GM23338 (cell line): ENCODE measurements around the gene FOXP1. TPM values are rescaled to one million over a fixed set of nuclear protein-coding genes. Genes with fewer than 3 reads are reported as not detected.

Source experiments
- ATAC-seq: fragments of 200-7000 bp; cut with Tn5 transposase; 3 replicates; pipeline ENCODE4 v1.9.1; 2020
- DNase-seq: peaks from one replicate; pipeline ENCODE4 v3.0.0-alpha.2; 2015; ENCODE audit warnings: low spot score
- H2AFZ ChIP-seq: fragments of 200-600 bp; sonication (generic); 2 replicates; pipeline ENCODE4 v1.8.0; 2016; ENCODE audit warnings: antibody characterized with exemption, mild to moderate bottlenecking, moderate library complexity
- H3F3A ChIP-seq: fragments of 200-600 bp; sonication (generic); replicated peaks from 2 replicates; pipeline ENCODE4 v1.8.0; 2017; ENCODE audit warnings: antibody characterized with exemption, mixed run types, low read depth
- H3K27ac ChIP-seq: fragments of 200-600 bp; sonication (generic); 2 replicates; pipeline ENCODE4 v1.6.1; 2016; ENCODE audit warnings: low read depth
- H3K27me3 ChIP-seq: fragments of 200-600 bp; sonication (generic); 2 replicates; pipeline ENCODE4 v1.8.0; 2016; ENCODE audit warnings: mild to moderate bottlenecking, mixed run types, moderate library complexity; ENCODE audit not compliant: insufficient read depth
- H3K36me3 ChIP-seq: fragments of 200-600 bp; sonication (generic); 2 replicates; pipeline ENCODE4 v1.8.0; 2016; ENCODE audit warnings: mild to moderate bottlenecking; ENCODE audit not compliant: insufficient read depth
- H3K4me1 ChIP-seq: fragments of 200-600 bp; sonication (generic); 2 replicates; pipeline ENCODE4 v1.8.0; 2016; ENCODE audit warnings: mild to moderate bottlenecking, moderate library complexity; ENCODE audit not compliant: insufficient read depth
- H3K4me2 ChIP-seq: fragments of 200-600 bp; sonication (generic); 2 replicates; pipeline ENCODE4 v1.7.1; 2017; ENCODE audit warnings: mixed run types
- H3K4me3 ChIP-seq: fragments of 200-600 bp; sonication (generic); 2 replicates; pipeline ENCODE4 v1.6.1; 2016; ENCODE audit warnings: mixed run types
- H3K79me2 ChIP-seq: fragments of 200-600 bp; sonication (generic); replicated peaks from 2 replicates; pipeline ENCODE4 v1.8.0; 2017; ENCODE audit warnings: mild to moderate bottlenecking; ENCODE audit not compliant: insufficient read depth
- H3K9me2 ChIP-seq: fragments of 200-600 bp; sonication (generic); 2 replicates; pipeline ENCODE4 v1.8.0; 2017; ENCODE audit not compliant: insufficient read depth
- H4K20me1 ChIP-seq: fragments of 200-600 bp; sonication (generic); replicated peaks from 2 replicates; pipeline ENCODE4 v1.8.0; 2017; ENCODE audit warnings: mild to moderate bottlenecking; ENCODE audit not compliant: insufficient read depth
- H3K27ac Mint-ChIP-seq: 2 replicates; pipeline ENCODE4 v1.8.0; 2020; ENCODE audit warnings: inconsistent platforms, mild to moderate bottlenecking, moderate library complexity, mixed read lengths
- H3K27me3 Mint-ChIP-seq: 3 replicates; pipeline ENCODE4 v1.8.0; 2022; ENCODE audit warnings: low read depth, mild to moderate bottlenecking, moderate library complexity, mixed read lengths, inconsistent platforms; ENCODE audit not compliant: insufficient read depth, poor library complexity
- H3K36me3 Mint-ChIP-seq: 3 replicates; pipeline ENCODE4 v1.8.0; 2021; ENCODE audit warnings: low read depth, mild to moderate bottlenecking, inconsistent platforms, moderate library complexity, mixed read lengths
- H3K4me1 Mint-ChIP-seq: 3 replicates; pipeline ENCODE4 v1.8.0; 2020; ENCODE audit warnings: mild to moderate bottlenecking, inconsistent platforms, mixed read lengths
- H3K4me3 Mint-ChIP-seq: 3 replicates; pipeline ENCODE4 v1.8.0; 2021; ENCODE audit warnings: moderate library complexity, mild to moderate bottlenecking, inconsistent platforms, mixed read lengths
- H3K9me3 Mint-ChIP-seq: 3 replicates; pipeline ENCODE4 v1.8.0; 2020; ENCODE audit warnings: moderate library complexity, mild to moderate bottlenecking, inconsistent platforms, mixed read lengths
- CREB1 ChIP-seq: fragments of 250-450 bp; sonication (Bioruptor Pico); IDR thresholded peaks from 2 replicates; pipeline ENCODE4 v1.5.0; 2020; ENCODE audit warnings: low read depth, mild to moderate bottlenecking, moderate library complexity
- ETS1 ChIP-seq: IDR thresholded peaks from 2 replicates; pipeline ENCODE4 v1.6.1; 2016; ENCODE audit warnings: antibody characterized with exemption
- EZH2 ChIP-seq: fragments of 200-600 bp; sonication (generic); IDR thresholded peaks from one replicate; pipeline ENCODE4 v1.8.0; 2017; ENCODE audit warnings: antibody characterized with exemption, mild to moderate bottlenecking, low read depth; ENCODE audit not compliant: unreplicated experiment
- EZH2phosphoT487 ChIP-seq: fragments of 200-600 bp; sonication (generic); IDR thresholded peaks from one replicate; pipeline ENCODE4 v1.8.1; 2018; ENCODE audit warnings: antibody characterized with exemption; ENCODE audit not compliant: unreplicated experiment
- JUNB ChIP-seq: IDR thresholded peaks from one replicate; pipeline ENCODE4 v1.6.1; 2016; ENCODE audit warnings: antibody characterized with exemption; ENCODE audit not compliant: unreplicated experiment
- POLR2AphosphoS5 ChIP-seq: IDR thresholded peaks from 2 replicates; pipeline ENCODE4 v1.6.1; 2016; ENCODE audit warnings: antibody characterized with exemption, low read depth
- ZNF114 ChIP-seq: fragments of 250-450 bp; sonication (Bioruptor Pico); IDR thresholded peaks from 2 replicates; pipeline ENCODE4 v1.5.0; 2020; ENCODE audit warnings: mild to moderate bottlenecking, moderate library complexity
- ZNF331 ChIP-seq: fragments of 250-450 bp; sonication (Bioruptor Pico); IDR thresholded peaks from 2 replicates; pipeline ENCODE4 v1.5.0; 2020; ENCODE audit warnings: low read depth, mild to moderate bottlenecking, moderate library complexity
- polyA plus RNA-seq: library from polyadenylated mRNA; unstranded; fragments of >200 nt; fragmentation: Nextera tagmentation; extraction: Ambion mirVana; gene quantifications from 2 replicates; pipeline ENCODE4 v1.2.1, GENCODE V29; 2016
- total RNA-seq: library from RNA; depleted of rRNA; stranded (reverse); fragments of >200 nt; shearing (Covaris generic); gene quantifications from 2 replicates; pipeline ENCODE4 v1.2.3, GENCODE V29; 2014
- TF ChIP-seq, protein P1 (sequence below), 2 experiments: fragments of 200-600 bp in 1 of 2; sonication (generic) in 1 of 2; conservative IDR thresholded peaks; 2 replicates each; pipeline versions ENCODE4 v1.5.1 to v1.6.1; 2016 to 2017; ENCODE audit warnings: antibody characterized with exemption in 2 of 2, low read depth in 2 of 2, mild to moderate bottlenecking in 2 of 2, moderate library complexity in 1 of 2

FOXP1 gene
- total and polyA plus RNA-seq, 2 experiments from 2014 or later = 32.9 to 35.5 TPM

DNA sequence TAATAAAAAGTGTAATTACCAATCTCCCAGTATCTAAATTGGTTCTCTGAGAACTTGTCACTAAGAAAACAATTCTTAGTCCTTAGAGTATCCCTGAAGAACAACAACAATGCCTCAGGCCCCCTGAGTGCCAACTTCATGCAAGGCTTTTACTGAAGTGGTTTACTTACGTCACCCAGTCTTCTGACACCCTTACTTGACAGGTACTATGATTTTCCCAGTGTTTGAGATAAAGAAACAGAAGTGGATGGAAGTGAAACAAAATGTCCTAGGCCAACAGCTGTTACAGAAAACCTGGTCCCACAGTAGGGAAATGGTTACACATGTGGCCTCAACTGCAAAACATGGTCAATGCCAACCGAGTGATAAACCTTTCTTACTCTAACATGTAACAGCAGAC lies 331.1 kb downstream of the FOXP1 start:
- Histone ChIP-seq H3K4me2 (no peak overlapping the region), H4K20me1 (no peaks in the 10 kb centered on the region), H3K4me1 (0 out of 2 replicates have a peak, but pooled peaks cover 3% of the 10 kb centered on the region), H3F3A (no peaks in the 10 kb centered on the region), H3K9me2 (0 out of 2 replicates have a peak, but pooled peaks cover 6% of the 10 kb centered on the region), H3K36me3 (no peaks in the 10 kb centered on the region), H3K79me2 (no peaks in the 10 kb centered on the region), H3K27me3 (no peaks in the 10 kb centered on the region), H3K27ac (no peak overlapping the region), H3K4me3 (no peak overlapping the region), H2AFZ (no peak overlapping the region)
- DNase-seq (no peak), ATAC-seq (no peak)
- Mint-ChIP-seq H3K4me1 (peaks cover 7% of the 10 kb centered on the region), H3K36me3 (no peaks in the 10 kb centered on the region), H3K9me3 (no peaks in the 10 kb centered on the region), H3K4me3 (no peak overlapping the region), H3K27ac (no peak overlapping the region), H3K27me3 (no peaks in the 10 kb centered on the region)
- TF ChIP-seq ZNF114 = no peak
- no peak for TF ChIP-seq CREB1 (CRISPR knock-in tag)

- DNase-seq (no peak), ATAC-seq (no peak)
- Histone ChIP-seq H3K4me1 (peaks cover 11% of the 10 kb centered on the region; the same call in 1 of the 2 replicates), H3K4me2 (no peak overlapping the region), H3K79me2 (no peaks in the 10 kb centered on the region; the same call in 1 of the 2 replicates), H4K20me1 (no peaks in the 10 kb centered on the region), H3K27ac (no peak overlapping the region), H3K36me3 (no peaks in the 10 kb centered on the region), H3K4me3 (no peak overlapping the region), H3K9me2 (0 out of 2 replicates have a peak, but pooled peaks cover 6% of the 10 kb centered on the region), H2AFZ (no peak overlapping the region), H3F3A (no peaks in the 10 kb centered on the region), H3K27me3 (no peaks in the 10 kb centered on the region)
- Mint-ChIP-seq H3K27me3 (no peaks in the 10 kb centered on the region), H3K4me3 (no peak overlapping the region), H3K36me3 (no peaks in the 10 kb centered on the region), H3K9me3 (no peaks in the 10 kb centered on the region), H3K27ac (no peak overlapping the region), H3K4me1 (peaks cover 19% of the 10 kb centered on the region)
- no peak for TF ChIP-seq POLR2AphosphoS5
- TF ChIP-seq ZNF114 = no peak
- TF ChIP-seq ZNF331 (CRISPR knock-in tag) = no peak
- TF ChIP-seq JUNB = no peak
- no peak for TF ChIP-seq CREB1 (CRISPR knock-in tag)
- no peak for TF ChIP-seq EZH2phosphoT487
- no peak for TF ChIP-seq ETS1
- TF ChIP-seq EZH2 = no peak
- TF ChIP-seq, protein P1, sequence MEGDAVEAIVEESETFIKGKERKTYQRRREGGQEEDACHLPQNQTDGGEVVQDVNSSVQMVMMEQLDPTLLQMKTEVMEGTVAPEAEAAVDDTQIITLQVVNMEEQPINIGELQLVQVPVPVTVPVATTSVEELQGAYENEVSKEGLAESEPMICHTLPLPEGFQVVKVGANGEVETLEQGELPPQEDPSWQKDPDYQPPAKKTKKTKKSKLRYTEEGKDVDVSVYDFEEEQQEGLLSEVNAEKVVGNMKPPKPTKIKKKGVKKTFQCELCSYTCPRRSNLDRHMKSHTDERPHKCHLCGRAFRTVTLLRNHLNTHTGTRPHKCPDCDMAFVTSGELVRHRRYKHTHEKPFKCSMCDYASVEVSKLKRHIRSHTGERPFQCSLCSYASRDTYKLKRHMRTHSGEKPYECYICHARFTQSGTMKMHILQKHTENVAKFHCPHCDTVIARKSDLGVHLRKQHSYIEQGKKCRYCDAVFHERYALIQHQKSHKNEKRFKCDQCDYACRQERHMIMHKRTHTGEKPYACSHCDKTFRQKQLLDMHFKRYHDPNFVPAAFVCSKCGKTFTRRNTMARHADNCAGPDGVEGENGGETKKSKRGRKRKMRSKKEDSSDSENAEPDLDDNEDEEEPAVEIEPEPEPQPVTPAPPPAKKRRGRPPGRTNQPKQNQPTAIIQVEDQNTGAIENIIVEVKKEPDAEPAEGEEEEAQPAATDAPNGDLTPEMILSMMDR (conservative IDR thresholded peaks at IDR 0.05; ENCODE audit: low read depth in 2 of 2) = no peak
These were observed 332.3 kb downstream of the FOXP1 start for GRCh38 chr3:71251156-71251775.
